ENCODE measurements around the gene KRTAP5-6.
"Not testable (repeated sequence)": the region's sequence is repeated elsewhere in the genome, so short reads cannot be mapped to it uniquely, and the experiment has no call there.

Gene KRTAP5-6

DNA sequence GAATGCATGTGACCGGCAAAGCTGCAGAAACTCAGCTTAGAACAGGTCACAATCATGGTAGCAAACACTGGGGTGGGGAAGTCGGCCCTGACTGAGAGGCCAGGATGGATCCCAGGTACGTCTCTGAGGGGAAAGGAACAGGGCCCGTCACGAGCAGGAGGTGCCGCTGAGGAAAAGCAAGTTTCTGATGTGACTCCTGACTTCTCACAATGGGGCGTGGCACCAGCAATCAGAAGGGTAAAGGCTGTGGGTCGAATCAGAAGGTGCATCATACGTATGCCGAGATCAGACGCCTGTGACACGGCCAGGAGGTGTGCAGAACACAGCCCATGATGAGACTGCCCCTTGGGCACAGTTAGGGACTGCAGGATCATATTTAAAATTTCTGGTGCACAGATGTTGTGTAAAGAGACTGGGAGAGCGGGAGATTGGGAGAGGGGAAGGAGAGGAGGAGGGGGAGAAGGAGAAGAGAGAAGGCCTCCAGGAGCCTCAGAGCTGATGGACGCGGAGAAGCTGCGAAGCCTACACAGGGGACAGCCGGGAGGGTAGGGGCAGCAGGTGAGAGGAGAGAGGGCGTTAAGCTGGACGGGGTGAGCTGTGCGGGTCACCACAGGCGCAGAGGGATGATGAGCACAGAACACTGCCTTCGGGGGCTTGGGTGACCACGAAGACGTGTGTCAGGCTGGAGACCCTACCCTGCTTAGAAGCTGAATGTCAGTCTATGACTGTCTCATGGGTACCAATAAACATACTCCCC lies 36.7 kb upstream of the KRTAP5-6 start:
- CTCF ChIA-PET = interaction anchor here (0.6 kb wide), 1 partner anchor 68 kb away, joined by 3 read pairs; no protein-coding TSS in a partner anchor

DNA sequence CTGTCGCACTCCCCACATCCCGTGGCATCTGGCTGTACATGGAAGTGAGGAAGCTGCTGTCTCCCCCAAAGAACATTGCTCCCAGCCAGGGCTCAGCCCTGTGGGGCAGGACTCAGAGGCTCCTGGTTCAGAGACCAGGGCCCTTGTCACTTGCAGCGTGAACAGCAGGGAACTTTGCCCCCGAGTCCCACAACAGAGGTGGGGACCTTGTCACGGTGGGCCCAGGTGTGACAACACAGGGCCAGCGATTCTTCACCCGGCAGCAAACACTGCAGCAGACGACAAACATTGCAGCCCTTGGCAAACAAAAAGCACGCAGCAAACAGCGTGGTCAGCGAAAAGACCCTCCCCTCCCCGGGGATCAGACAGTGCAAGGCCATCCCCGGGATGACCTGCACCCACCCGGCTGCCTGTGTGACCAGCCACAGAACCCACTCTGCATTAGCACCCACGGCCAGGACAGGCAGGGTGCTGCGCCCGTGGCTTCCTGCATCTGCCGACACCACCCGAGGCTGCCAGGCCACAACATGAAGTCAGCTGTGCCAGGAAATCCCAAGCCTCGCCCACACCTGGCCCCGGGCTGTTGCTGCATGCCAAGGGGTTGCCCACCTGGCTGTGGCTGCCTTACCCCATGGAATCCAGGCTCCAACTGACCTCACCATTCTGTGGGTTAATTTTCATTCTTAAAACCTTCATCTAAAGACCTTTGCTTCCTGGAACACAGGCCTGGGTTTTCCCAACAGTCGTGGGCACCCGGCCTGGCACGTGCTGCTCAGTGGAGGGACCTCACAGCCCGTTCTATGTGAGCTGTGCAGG lies 35.3 kb upstream of the KRTAP5-6 start:
- H3K27ac ChIP-seq (ENCODE audit: extremely low read depth, low read depth, low read length); H3K4me3 ChIP-seq (ENCODE audit: low read depth, low read length); H3K36me3 ChIP-seq (ENCODE audit: control insufficient read depth in 2 of 2, insufficient read depth in 1 of 2, low read length in 2 of 2); H3K4me1 ChIP-seq (ENCODE audit: control insufficient read depth, insufficient read depth, low read length); POLR2A ChIA-PET; CTCF ChIA-PET; H3K9me3 ChIP-seq (ENCODE audit: control insufficient read depth, insufficient read depth, low read depth, low read length): not testable (repeated sequence)

More for the DNA sequence above, 36.7 kb upstream of the KRTAP5-6 start:
- TF ChIP-seq ZNF266 (tag by site-specific recombination; IDR thresholded peaks at IDR 0.05; ENCODE audit: low read depth) (no peak), ZNF433 (tag by site-specific recombination; IDR thresholded peaks at IDR 0.05; ENCODE audit: low read depth) (no peak), ZNF302 (tag by site-specific recombination; IDR thresholded peaks at IDR 0.05; ENCODE audit: low read depth) (no peak), ZFP41 (tag by site-specific recombination; IDR thresholded peaks at IDR 0.05; ENCODE audit: borderline replicate concordance) (no peak), ZNF214 (tag by site-specific recombination; IDR thresholded peaks at IDR 0.05; ENCODE audit: borderline replicate concordance) (no peak), ZSCAN16 (tag by site-specific recombination; IDR thresholded peaks at IDR 0.05) (no peak), ZNF324 (tag by site-specific recombination; IDR thresholded peaks at IDR 0.05) (no peak), ZNF501 (tag by site-specific recombination; IDR thresholded peaks at IDR 0.05) (no peak), ZNF426 (tag by site-specific recombination; IDR thresholded peaks at IDR 0.05) (no peak), ZNF830 (tag by site-specific recombination; IDR thresholded peaks at IDR 0.05; ENCODE audit: low read depth) (no peak), SETDB1 (IDR thresholded peaks at IDR 0.05; ENCODE audit: insufficient read length, low read length) (no peak), TRIM28 (IDR thresholded peaks at IDR 0.05; ENCODE audit: borderline replicate concordance, low read length) (no peak), ZNF660 (tag by site-specific recombination; IDR thresholded peaks at IDR 0.05) (no peak), ZBTB20 (tag by site-specific recombination; IDR thresholded peaks at IDR 0.05) (no peak), ZNF211 (tag by site-specific recombination; IDR thresholded peaks at IDR 0.05; ENCODE audit: low read depth) (no peak), ZNF366 (tag by site-specific recombination; conservative IDR thresholded peaks at IDR 0.05) (no peak), ZNF394 (tag by site-specific recombination; IDR thresholded peaks at IDR 0.05; ENCODE audit: borderline replicate concordance) (no peak)
- TF ChIP-seq, protein P1, sequence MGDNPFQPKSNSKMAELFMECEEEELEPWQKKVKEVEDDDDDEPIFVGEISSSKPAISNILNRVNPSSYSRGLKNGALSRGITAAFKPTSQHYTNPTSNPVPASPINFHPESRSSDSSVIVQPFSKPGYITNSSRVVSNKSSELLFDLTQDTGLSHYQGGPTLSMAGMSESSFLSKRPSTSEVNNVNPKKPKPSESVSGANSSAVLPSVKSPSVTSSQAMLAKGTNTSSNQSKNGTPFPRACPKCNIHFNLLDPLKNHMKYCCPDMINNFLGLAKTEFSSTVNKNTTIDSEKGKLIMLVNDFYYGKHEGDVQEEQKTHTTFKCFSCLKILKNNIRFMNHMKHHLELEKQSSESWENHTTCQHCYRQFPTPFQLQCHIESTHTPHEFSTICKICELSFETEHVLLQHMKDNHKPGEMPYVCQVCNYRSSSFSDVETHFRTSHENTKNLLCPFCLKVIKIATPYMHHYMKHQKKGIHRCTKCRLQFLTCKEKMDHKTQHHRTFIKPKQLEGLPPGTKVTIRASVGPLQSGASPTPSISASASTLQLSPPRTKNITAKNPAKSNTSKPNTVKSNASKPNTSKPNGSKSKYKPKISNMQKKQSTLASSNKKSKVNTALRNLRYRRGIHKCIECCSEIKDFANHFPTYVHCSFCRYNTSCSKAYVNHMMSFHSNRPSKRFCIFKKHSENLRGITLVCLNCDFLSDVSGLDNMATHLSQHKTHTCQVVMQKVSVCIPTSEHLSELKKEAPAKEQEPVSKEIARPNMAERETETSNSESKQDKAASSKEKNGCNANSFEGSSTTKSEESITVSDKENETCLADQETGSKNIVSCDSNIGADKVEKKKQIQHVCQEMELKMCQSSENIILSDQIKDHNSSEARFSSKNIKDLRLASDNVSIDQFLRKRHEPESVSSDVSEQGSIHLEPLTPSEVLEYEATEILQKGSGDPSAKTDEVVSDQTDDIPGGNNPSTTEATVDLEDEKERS (tag by site-specific recombination; IDR thresholded peaks at IDR 0.05) = no peak
- TF ChIP-seq, protein P2, sequence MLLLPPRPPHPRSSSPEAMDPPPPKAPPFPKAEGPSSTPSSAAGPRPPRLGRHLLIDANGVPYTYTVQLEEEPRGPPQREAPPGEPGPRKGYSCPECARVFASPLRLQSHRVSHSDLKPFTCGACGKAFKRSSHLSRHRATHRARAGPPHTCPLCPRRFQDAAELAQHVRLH (tag by site-specific recombination; IDR thresholded peaks at IDR 0.05) = no peak
- POLR2A ChIA-PET = no interaction called here
- no peaks in the 10 kb centered on the region for H3K9me3 ChIP-seq (ENCODE audit: control insufficient read depth, insufficient read depth, low read depth, low read length)
- no peak overlapping the region for H3K27ac ChIP-seq (ENCODE audit: extremely low read depth, low read depth, low read length)
- H3K4me3 ChIP-seq (ENCODE audit: low read depth, low read length) = no peak overlapping the region
- H3K4me1 ChIP-seq (ENCODE audit: control insufficient read depth, insufficient read depth, low read length) = no peaks in the 10 kb centered on the region
- no peaks in the 10 kb centered on the region for H3K36me3 ChIP-seq (ENCODE audit: control insufficient read depth in 2 of 2, insufficient read depth in 1 of 2, low read length in 2 of 2)

DNA sequence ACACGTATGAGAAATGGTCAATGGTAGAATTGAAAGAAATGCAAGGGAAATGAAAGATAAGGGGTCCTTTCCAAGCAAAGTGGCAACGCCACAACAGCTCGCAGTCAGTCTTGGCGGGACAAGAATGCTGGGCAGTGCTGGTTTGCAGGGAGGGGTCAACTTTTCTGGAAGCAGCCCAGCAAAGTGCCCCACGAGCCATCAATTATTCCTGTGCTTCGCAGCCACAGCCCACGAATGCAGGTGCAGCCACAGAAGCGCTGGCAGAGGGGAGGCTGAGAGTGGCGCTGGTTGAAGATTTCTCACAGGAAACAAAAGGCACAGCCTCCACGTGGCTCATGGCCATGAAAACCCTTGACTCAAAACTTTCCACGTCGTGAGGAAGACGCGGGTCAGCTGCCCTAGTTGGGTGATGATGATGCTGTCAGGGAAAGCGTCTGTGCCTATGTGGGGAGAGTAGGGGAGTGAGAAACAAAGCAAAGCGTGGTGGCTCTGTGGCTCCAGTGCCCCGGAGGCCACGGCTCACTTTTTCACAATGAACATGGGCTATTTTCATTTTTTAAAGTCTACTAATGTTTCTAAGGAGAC lies 34.2 kb upstream of the KRTAP5-6 start:
- H3K36me3 ChIP-seq (ENCODE audit: control insufficient read depth in 2 of 2, insufficient read depth in 1 of 2, low read length in 2 of 2); H3K27ac ChIP-seq (ENCODE audit: extremely low read depth, low read depth, low read length); CTCF ChIA-PET; POLR2A ChIA-PET; H3K4me3 ChIP-seq (ENCODE audit: low read depth, low read length); H3K4me1 ChIP-seq (ENCODE audit: control insufficient read depth, insufficient read depth, low read length); H3K9me3 ChIP-seq (ENCODE audit: control insufficient read depth, insufficient read depth, low read depth, low read length): not testable (repeated sequence)
